IMR-90 (cell line): ENCODE measurements around the gene CUBN. TPM values are rescaled to one million over a fixed set of nuclear protein-coding genes. Genes with fewer than 3 reads are reported as not detected.

Experiments
- ATAC-seq: fragments of 200-7000 bp; cut with Tn5 transposase; 2 replicates; pipeline ENCODE4 v1.9.1; 2020; ENCODE audit warnings: low read depth, mild to moderate bottlenecking, moderate library complexity
- BruUV-seq: library from RNA; stranded (reverse); fragments of 400-500 nt; replicated peaks from 2 replicates; lab custom pipeline; 2021; lab: Mats Ljungman, UMichigan
- CTCF ChIA-PET: fragments of 300-600 bp; formaldehyde crosslinking; extraction: SDS; loops from one replicate; lab custom pipeline; 2021; ENCODE audit warnings: antibody characterized with exemption; lab: Yijun Ruan, JAX
- POLR2A ChIA-PET: fragments of 300-600 bp; sonication (Branson Sonifier 250); formaldehyde crosslinking; loops from one replicate; lab custom pipeline; 2022; ENCODE audit warnings: antibody characterized with exemption; ENCODE audit not compliant: unreplicated experiment; lab: Charles Lee
- DNase-seq: peaks from one replicate; pipeline ENCODE4 v3.0.0; 2013
- H2AFZ ChIP-seq: replicated peaks from 2 replicates; pipeline ENCODE3; 2013; ENCODE audit warnings: low read length, mild to moderate bottlenecking; ENCODE audit not compliant: poor library complexity
- H2AK5ac ChIP-seq: 2 replicates; pipeline ENCODE4 v1.6.1; 2013; ENCODE audit warnings: low read depth, low read length, inconsistent platforms
- H2AK9ac ChIP-seq: replicated peaks from 2 replicates; pipeline ENCODE3; 2013; ENCODE audit warnings: mild to moderate bottlenecking, low read depth, low read length, moderate library complexity; ENCODE audit not compliant: poor library complexity
- H2BK120ac ChIP-seq: 2 replicates; pipeline ENCODE4 v1.6.1; 2013; ENCODE audit warnings: low read depth, low read length, inconsistent platforms
- H2BK15ac ChIP-seq: 3 replicates; pipeline ENCODE4 v1.6.1; 2013; ENCODE audit warnings: low read depth, low read length, inconsistent platforms
- H2BK20ac ChIP-seq: 2 replicates; pipeline ENCODE4 v1.6.1; 2013; ENCODE audit warnings: low read depth, mild to moderate bottlenecking, inconsistent platforms, low read length, moderate library complexity
- H2BK5ac ChIP-seq: 2 replicates; pipeline ENCODE4 v1.6.1; 2013; ENCODE audit warnings: mild to moderate bottlenecking, low read depth, low read length, inconsistent platforms; ENCODE audit not compliant: poor library complexity, severe bottlenecking
- H3K14ac ChIP-seq: replicated peaks from 2 replicates; pipeline ENCODE4 v1.6.1; 2013; ENCODE audit warnings: low read depth, low read length, inconsistent platforms
- H3K18ac ChIP-seq: 2 replicates; pipeline ENCODE4 v1.6.1; 2013; ENCODE audit warnings: low read depth, low read length, control low read depth
- H3K23ac ChIP-seq: 2 replicates; pipeline ENCODE4 v1.6.1; 2013; ENCODE audit warnings: low read depth, low read length, inconsistent platforms
- H3K27ac ChIP-seq: 2 replicates; pipeline ENCODE4 v1.5.1; 2013; ENCODE audit warnings: mild to moderate bottlenecking, control low read depth, low read length; ENCODE audit not compliant: insufficient read depth
- H3K27me3 ChIP-seq: 2 replicates; pipeline ENCODE4 v1.6.1; 2013; ENCODE audit warnings: low read length; ENCODE audit not compliant: control insufficient read depth, insufficient read depth
- H3K36me3 ChIP-seq: 2 replicates; pipeline ENCODE4 v1.6.1; 2013; ENCODE audit warnings: low read length, mixed read lengths; ENCODE audit not compliant: control insufficient read depth, insufficient read depth
- H3K4ac ChIP-seq: 2 replicates; pipeline ENCODE4 v1.6.1; 2013; ENCODE audit warnings: low read depth, low read length, inconsistent platforms
- H3K4me1 ChIP-seq: 2 replicates; pipeline ENCODE4 v1.6.1; 2013; ENCODE audit warnings: low read length, mixed read lengths; ENCODE audit not compliant: control insufficient read depth, insufficient read depth
- H3K4me2 ChIP-seq: 2 replicates; pipeline ENCODE4 v1.6.1; 2013; ENCODE audit warnings: low read depth, mild to moderate bottlenecking, control low read depth, low read length, moderate library complexity
- H3K4me3 ChIP-seq: 2 replicates; pipeline ENCODE4 v1.5.1; 2013; ENCODE audit warnings: low read depth, mild to moderate bottlenecking, control low read depth, low read length, moderate library complexity; ENCODE audit not compliant: insufficient read depth
- H3K56ac ChIP-seq: 2 replicates; pipeline ENCODE4 v1.6.1; 2013; ENCODE audit warnings: low read length, inconsistent platforms; ENCODE audit not compliant: insufficient read depth; ENCODE audit errors: extremely low read depth
- H3K79me1 ChIP-seq, 2 experiments: 2 replicates each; pipeline ENCODE4 v1.6.1; 2013; ENCODE audit warnings: low read length in 2 of 2, inconsistent platforms in 1 of 2, low read depth in 1 of 2
- H3K9ac ChIP-seq: 2 replicates; pipeline ENCODE4 v1.6.1; 2013; ENCODE audit warnings: low read depth, low read length, control low read depth
- H3K9me1 ChIP-seq: 2 replicates; pipeline ENCODE4 v1.6.1; 2013; ENCODE audit warnings: low read length, inconsistent platforms; ENCODE audit not compliant: insufficient read depth
- H3K9me3 ChIP-seq: 2 replicates; pipeline ENCODE4 v1.6.1; 2013; ENCODE audit warnings: low read length; ENCODE audit not compliant: control insufficient read depth, insufficient read depth
- H4K20me1 ChIP-seq: 2 replicates; pipeline ENCODE4 v1.6.1; 2013; ENCODE audit warnings: low read length, inconsistent platforms; ENCODE audit not compliant: insufficient read depth
- H4K5ac ChIP-seq: 2 replicates; pipeline ENCODE4 v1.6.1; 2013; ENCODE audit warnings: mild to moderate bottlenecking, low read depth, low read length, control low read depth
- H4K8ac ChIP-seq, 2 experiments: 2 replicates each; pipeline ENCODE4 v1.6.1; 2013; ENCODE audit warnings: low read depth in 2 of 2, low read length in 2 of 2, control low read depth in 1 of 2, inconsistent platforms in 1 of 2
- H4K91ac ChIP-seq: 2 replicates; pipeline ENCODE4 v1.6.1; 2013; ENCODE audit warnings: low read depth, low read length, inconsistent platforms; ENCODE audit not compliant: insufficient read depth
- BHLHE40 ChIP-seq: fragments of 150-350 bp; IDR thresholded peaks from 2 replicates; pipeline ENCODE4 v1.6.1; 2016; ENCODE audit warnings: mild to moderate bottlenecking, low read depth, low read length
- CEBPB ChIP-seq: IDR thresholded peaks from 2 replicates; pipeline ENCODE4 v1.6.1; 2012; ENCODE audit warnings: low read depth, low read length, improper control_type of control experiment
- CHD1 ChIP-seq: IDR thresholded peaks from 2 replicates; pipeline ENCODE4 v1.6.1; 2012; ENCODE audit warnings: low read depth, low read length, improper control_type of control experiment
- CTCF ChIP-seq: conservative IDR thresholded peaks from 2 replicates; pipeline ENCODE4 v1.5.1; 2012; ENCODE audit warnings: mild to moderate bottlenecking, low read depth, low read length, improper control_type of control experiment
- ELK1 ChIP-seq: fragments of 150-350 bp; IDR thresholded peaks from 2 replicates; pipeline ENCODE4 v1.6.1; 2016; ENCODE audit warnings: low read depth, mild to moderate bottlenecking, low read length, moderate library complexity, borderline replicate concordance
- FOS ChIP-seq: fragments of 150-350 bp; IDR thresholded peaks from 2 replicates; pipeline ENCODE4 v1.6.1; 2016; ENCODE audit warnings: low read depth, low read length
- MAFK ChIP-seq: IDR thresholded peaks from 2 replicates; pipeline ENCODE4 v1.6.1; 2012; ENCODE audit warnings: low read depth, low read length, improper control_type of control experiment
- MAZ ChIP-seq: IDR thresholded peaks from 2 replicates; pipeline ENCODE4 v1.6.1; 2012; ENCODE audit warnings: low read depth, mild to moderate bottlenecking, low read length, improper control_type of control experiment, moderate library complexity, borderline replicate concordance
- MXI1 ChIP-seq: IDR thresholded peaks from 2 replicates; pipeline ENCODE4 v1.6.1; 2012; ENCODE audit warnings: low read depth, mild to moderate bottlenecking, low read length, moderate library complexity, borderline replicate concordance
- POLR2A ChIP-seq: IDR thresholded peaks from 2 replicates; pipeline ENCODE4 v1.6.1; 2012; ENCODE audit warnings: mild to moderate bottlenecking, low read depth, low read length
- RCOR1 ChIP-seq: IDR thresholded peaks from 2 replicates; pipeline ENCODE4 v1.6.1; 2012; ENCODE audit warnings: mild to moderate bottlenecking, low read length, improper control_type of control experiment; ENCODE audit not compliant: insufficient replicate concordance
- RFX5 ChIP-seq: IDR thresholded peaks from 2 replicates; pipeline ENCODE4 v1.8.0; 2012; ENCODE audit warnings: low read depth, mild to moderate bottlenecking, low read length, moderate library complexity
- SMC3 ChIP-seq: fragments of 150-350 bp; IDR thresholded peaks from 2 replicates; pipeline ENCODE4 v1.6.1; 2016; ENCODE audit warnings: low read depth, mild to moderate bottlenecking, antibody characterized with exemption, low read length, moderate library complexity
- WGBS, 2 experiments: methylation state at CpG; one replicate each; pipeline versions ENCODE4 v1.1.5 to v1.1.7; 2013; ENCODE audit warnings: missing lambda C conversion rate in 2 of 2; ENCODE audit not compliant: insufficient read length in 1 of 2; ENCODE audit errors: extremely low coverage in 2 of 2; 5-methylcytosine and 5-hydroxymethylcytosine counted together
- dilution Hi-C: fragments of 300-500 bp; cut with HindIII; formaldehyde crosslinking; loops from one replicate; pipeline ENCODE4 v1.14.3; 2018; ENCODE audit warnings: low sequenced_read_pairs; ENCODE audit not compliant: unreplicated experiment
- in situ Hi-C: fragments of 300-500 bp; cut with MboI; formaldehyde crosslinking; loops from 3 replicates; pipeline ENCODE4 v1.14.3; 2019; ENCODE audit warnings: low sequenced_read_pairs, inconsistent platforms, mixed read lengths
- intact Hi-C: fragments of 100-400 bp; cut with micrococcal nuclease; formaldehyde crosslinking; loops from 2 replicates; pipeline ENCODE4 v1.10.0; 2022
- polyA plus RNA-seq, 3 experiments: library from polyadenylated mRNA; depleted of rRNA; stranded (reverse); fragments of >200 nt; gene quantifications; 2 replicates each; pipeline ENCODE4 v1.2.3, GENCODE V29; 2012; ENCODE audit warnings: low replicate concordance in 1 of 3
- total RNA-seq: library from RNA; depleted of rRNA; stranded (reverse); fragments of >200 nt; gene quantifications from 2 replicates; pipeline ENCODE4 v1.2.3, GENCODE V29; 2012
- TF ChIP-seq, protein P1 (sequence below): fragments of 150-350 bp; IDR thresholded peaks from 2 replicates; pipeline ENCODE4 v1.6.1; 2017; ENCODE audit warnings: mild to moderate bottlenecking, antibody characterized with exemption, low read length, low read depth

Gene CUBN
- total and polyA plus RNA-seq, 2 of the 4 experiments (the other 2 are of a cell fraction), result 0.19 to 0.54 TPM

- no peak for TF ChIP-seq MXI1
- TF ChIP-seq RCOR1, result no peak
- no peak for TF ChIP-seq CTCF
- no peak for TF ChIP-seq CHD1
- TF ChIP-seq RFX5, result no peak
- TF ChIP-seq MAZ, result no peak
- TF ChIP-seq ELK1, result no peak
- TF ChIP-seq SMC3, result no peak
- no peak for TF ChIP-seq MAFK
- TF ChIP-seq FOS, result no peak
- TF ChIP-seq, protein P1, sequence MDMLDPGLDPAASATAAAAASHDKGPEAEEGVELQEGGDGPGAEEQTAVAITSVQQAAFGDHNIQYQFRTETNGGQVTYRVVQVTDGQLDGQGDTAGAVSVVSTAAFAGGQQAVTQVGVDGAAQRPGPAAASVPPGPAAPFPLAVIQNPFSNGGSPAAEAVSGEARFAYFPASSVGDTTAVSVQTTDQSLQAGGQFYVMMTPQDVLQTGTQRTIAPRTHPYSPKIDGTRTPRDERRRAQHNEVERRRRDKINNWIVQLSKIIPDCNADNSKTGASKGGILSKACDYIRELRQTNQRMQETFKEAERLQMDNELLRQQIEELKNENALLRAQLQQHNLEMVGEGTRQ, result no peak
- no peak for TF ChIP-seq POLR2A
- no peak for TF ChIP-seq CEBPB
- TF ChIP-seq BHLHE40, result no peak
- DNase-seq (no peak), ATAC-seq (no peak)
- Histone ChIP-seq H3K14ac (no peak overlapping the region), H3K4me2 (no peak overlapping the region), H3K36me3 (no peaks in the 10 kb centered on the region), H2BK120ac (no peak overlapping the region), H3K4ac (no peak overlapping the region), H2AK9ac (no peak overlapping the region), H2BK15ac (no peak overlapping the region), H3K9me1 (peaks cover 6% of the 10 kb centered on the region; the same call in 1 of the 2 replicates), H3K27ac (no peak overlapping the region), H3K9ac (no peak overlapping the region), H4K20me1 (no peaks in the 10 kb centered on the region), H2BK5ac (no peak overlapping the region), H3K9me3 (no peaks in the 10 kb centered on the region), H3K4me3 (no peak overlapping the region), H3K27me3 (no peaks in the 10 kb centered on the region), H4K91ac (no peak overlapping the region; the same call in 1 of the 2 replicates), H3K18ac (no peak overlapping the region), H3K23ac (no peak overlapping the region), H4K5ac (no peak overlapping the region), H2AFZ (no peak overlapping the region), H4K8ac (no peak overlapping the region), H3K79me1 (no peaks in the 10 kb centered on the region), H3K4me1 (peaks cover 6% of the 10 kb centered on the region), H2AK5ac (no peak overlapping the region), H3K56ac (no peak overlapping the region), H2BK20ac (0 out of 2 replicates have a peak overlapping the region, but pooled peaks have one; percentile 35)
- BruUV-seq, result no TSS peak
- in situ Hi-C loops (no loop called here), intact Hi-C loops (no loop called here), dilution Hi-C loops (no loop called here)
- WGBS, 2 experiments, result 100% methylated on average over 2 of the region's 4 CpGs; no CpG with 5 or more reads in 1 of the 2 experiments
- ChIA-PET CTCF (no interaction called here), POLR2A (no interaction called here)
Observed at GRCh38 chr10:16910793-16911164, 218.8 kb downstream of the CUBN start.
